Ovary (tissue), 9 donors: Measurements from ENCODE around the gene ZNF197. TPM values are rescaled to one million over a fixed set of nuclear protein-coding genes. Genes with fewer than 3 reads are reported as not detected.

Experiments used
- DNase-seq, 5 donors: peaks; one replicate each; pipeline ENCODE4 v3.0.0-alpha.2; 2019 to 2020
- H3K27ac ChIP-seq, 2 donors: fragments of 200-600 bp; one replicate each; pipeline versions ENCODE4 v1.5.1 to v1.8.0; 2019 to 2022
- H3K27me3 ChIP-seq: fragments of 200-600 bp; one replicate; pipeline ENCODE4 v1.8.0; 2022
- H3K36me3 ChIP-seq: fragments of 200-600 bp; sonication (generic); one replicate; pipeline ENCODE4 v1.5.1; 2019
- H3K4me1 ChIP-seq: one replicate; pipeline ENCODE4 v1.8.1; 2013; ENCODE audit warnings: mild to moderate bottlenecking, moderate library complexity; ENCODE audit not compliant: insufficient read depth
- H3K4me3 ChIP-seq: fragments of 200-600 bp; sonication (generic); one replicate; pipeline ENCODE4 v1.5.1; 2017
- H3K9me3 ChIP-seq, 2 donors: fragments of 200-600 bp in 1 of 2; sonication (generic) in 1 of 2; one replicate each; pipeline versions ENCODE4 v1.5.1 to v1.8.1; 2013 to 2019; ENCODE audit warnings: mild to moderate bottlenecking in 1 of 2, moderate library complexity in 1 of 2
- CTCF ChIP-seq, 3 donors: fragments of 450-650 bp in 2 of 3; fragments of 200-600 bp in 1 of 3; IDR thresholded peaks; one replicate each; pipeline versions ENCODE4 v1.5.1 to v1.8.0; 2016 to 2022; ENCODE audit warnings: antibody characterized with exemption in 3 of 3, mild to moderate bottlenecking in 1 of 3
- EP300 ChIP-seq: sonication (generic); formaldehyde crosslinking; IDR thresholded peaks from one replicate; pipeline ENCODE4 v1.6.1; 2017; ENCODE audit warnings: antibody characterized with exemption
- POLR2A ChIP-seq: fragments of 450-650 bp; IDR thresholded peaks from one replicate; pipeline ENCODE4 v1.6.1; 2017; ENCODE audit warnings: antibody characterized with exemption, mild to moderate bottlenecking, moderate library complexity
- WGBS, 3 donors: extraction: QIAGEN DNeasy Blood & Tissue Kit in 1 of 3; methylation state at CpG; one replicate each; pipeline versions ENCODE4 v1.1.5 to v1.1.7; 2013 to 2017; 5-methylcytosine and 5-hydroxymethylcytosine counted together
- intact Hi-C, 4 donors: fragments of 100-400 bp; cut with DNase I; formaldehyde crosslinking; loops; one replicate each; pipeline versions ENCODE4 v1.11.0 to v1.15.1; 2022 to 2023
- polyA plus RNA-seq, 2 donors: library from polyadenylated mRNA; stranded (reverse); fragments of 200-250 nt in 1 of 2; fragments of 350-450 nt in 1 of 2; fragmentation: Illumina TruSeq in 1 of 2; extraction: RNeasy Lipid Tissue Mini Kit (QIAGEN cat#74804) in 1 of 2; gene quantifications; one replicate each; pipeline ENCODE4 v1.2.3, GENCODE V29; 2013 to 2014
- total RNA-seq, 7 donors: library from RNA; depleted of rRNA in 2 of 7; stranded (reverse); fragments of >200 nt in 2 of 7; fragmentation: NEBNext Ultra II Directional in 3 of 7; extraction: Animal tissue kit (Norgen Biotek cat#: 25700) in 3 of 7; gene quantifications; one replicate each; pipeline versions ENCODE4 v1.1.0 to v1.2.4, GENCODE V29; 2016 to 2023
- donor health status: DM: no; HTN: no; CAD: no; lungs with moderate emphysema.
- donor health status: DM: no; HTN: no; CAD: no.
- donor health status: Bipolar disorder and iron deficiency.
- donor health status: DM: yes; HTN: yes; CAD: no.
- donor health status: DM: no; HTN: no; CAD: no.
- donor health status: DM: yes; HTN: yes; CAD: no.

The ZNF197 gene
- total and polyA plus RNA-seq, 9 donors: 11.3 to 27.0 (median 18.9) TPM

GRCh38 chr3:44649709-44650108, 24.9 kb downstream of the ZNF197 start:
- TF ChIP-seq POLR2A (no peak), EP300 (no peak), CTCF (IDR thresholded peaks at IDR 0.05) (no peak)
- DNase-seq: no peak
- intact Hi-C loops: no loop called here

GRCh38 chr3:44654039-44654438, 29.2 kb downstream of the ZNF197 start:
- TF ChIP-seq CTCF (IDR thresholded peaks at IDR 0.05) (no peak), EP300 (no peak), POLR2A (no peak)
- Histone ChIP-seq H3K36me3 (no peaks in the 10 kb centered on the region), H3K27ac (no peak overlapping the region)

More at GRCh38 chr3:44649709-44650108, 24.9 kb downstream of the ZNF197 start:
- Histone ChIP-seq H3K4me3 (no peak overlapping the region), H3K9me3 (no peaks in the 10 kb centered on the region), H3K27ac (no peak overlapping the region), H3K36me3 (no peaks in the 10 kb centered on the region), H3K4me1 (no peaks in the 10 kb centered on the region), H3K27me3 (no peaks in the 10 kb centered on the region)
- 91 to 95% (median 93%) methylated on average over 1 of the region's 1 CpG for WGBS, 3 donors

GRCh38 chr3:44659015-44659414, 34.2 kb downstream of the ZNF197 start:
- Histone ChIP-seq H3K4me1 (no peaks in the 10 kb centered on the region), H3K36me3 (no peaks in the 10 kb centered on the region), H3K4me3 (no peak overlapping the region), H3K9me3 (peaks cover 3 to 37% of the 10 kb centered on the region in 2 donors), H3K27me3 (no peaks in the 10 kb centered on the region), H3K27ac (no peak overlapping the region)
- WGBS, 3 donors: 95 to 97% (median 96%) methylated on average over 7 of the region's 7 CpGs
- no peak for TF ChIP-seq EP300
- no peak for TF ChIP-seq POLR2A
- no peak for TF ChIP-seq CTCF (IDR thresholded peaks at IDR 0.05)
- DNase-seq: no peak
- intact Hi-C loops: no loop called here

More at GRCh38 chr3:44654039-44654438, 29.2 kb downstream of the ZNF197 start:
- intact Hi-C loops: no loop called here
- H3K4me3 ChIP-seq: no peak overlapping the region
- H3K27me3 ChIP-seq: no peaks in the 10 kb centered on the region
- DNase-seq: no peak
- H3K4me1 ChIP-seq: no peaks in the 10 kb centered on the region
- 95 to 96% (median 95%) methylated on average over 5 of the region's 5 CpGs for WGBS, 3 donors
- peaks cover 0 to 21% of the 10 kb centered on the region in 2 donors for H3K9me3 ChIP-seq

GRCh38 chr3:44659434-44659833, 34.6 kb downstream of the ZNF197 start:
- 95 to 97% (median 96%) methylated on average over 6 of the region's 6 CpGs for WGBS, 3 donors
- no peaks in the 10 kb centered on the region for H3K4me1 ChIP-seq
- intact Hi-C loops: no loop called here
- DNase-seq: no peak
- no peak overlapping the region for H3K27ac ChIP-seq
- H3K9me3 ChIP-seq: peaks cover 3 to 37% of the 10 kb centered on the region in 2 donors
- TF ChIP-seq CTCF (IDR thresholded peaks at IDR 0.05): no peak
- no peak for TF ChIP-seq POLR2A
- TF ChIP-seq EP300: no peak
- H3K4me3 ChIP-seq: no peak overlapping the region
- no peaks in the 10 kb centered on the region for H3K27me3 ChIP-seq
- no peaks in the 10 kb centered on the region for H3K36me3 ChIP-seq
